ENCODE results near the gene PDE9A. TPM values are rescaled to one million over a fixed set of nuclear protein-coding genes. Genes with fewer than 3 reads are reported as not detected.

The PDE9A gene
- total RNA-seq, 2 donors from 2014 or later, result 45.9 to 62.4 TPM

- Mint-ChIP-seq H3K27ac (no peak overlapping the region), H3K4me3 (no peak overlapping the region), H3K9me3 (no peaks in the 10 kb centered on the region), H3K36me3 (ENCODE audit: low read depth) (no peaks in the 10 kb centered on the region), H3K27me3 (ENCODE audit: insufficient read depth) (peaks cover 35% of the 10 kb centered on the region), H3K4me1 (peaks cover 35% of the 10 kb centered on the region)
- no peaks in the 10 kb centered on the region for H3K36me3 ChIP-seq (ENCODE audit: control insufficient read depth, insufficient read depth, low read length)
- H3K9me3 ChIP-seq (ENCODE audit: control insufficient read depth, low read length), result no peaks in the 10 kb centered on the region
- peaks cover 6% of the 10 kb centered on the region for H3K27me3 ChIP-seq (ENCODE audit: control insufficient read depth, insufficient read depth, low read length, poor library complexity, severe bottlenecking)
- 69 to 83% methylated on average over 8 to 9 of the region's 9 CpGs for WGBS, 2 experiments (ENCODE audit: insufficient coverage in 1 of 2, insufficient read length in 1 of 2)
- H3K4me3 ChIP-seq (ENCODE audit: low read length), result no peak overlapping the region
- peak overlapping the region; percentile 64 for H3K27ac ChIP-seq (ENCODE audit: low read depth, low read length)
- DNase-seq, result no peak
- no peak for TF ChIP-seq CTCF (conservative IDR thresholded peaks at IDR 0.05)
- H3K4me1 ChIP-seq (ENCODE audit: control insufficient read depth, insufficient read depth, low read length), result peaks cover 4% of the 10 kb centered on the region
- H3K9ac ChIP-seq (ENCODE audit: extremely low read depth, low read length, poor library complexity, severe bottlenecking), result no peak overlapping the region
These were observed 31.6 kb upstream of the PDE9A start for GRCh38 chr21:42621819-42622177.

- peak overlapping the region; percentile 64 for H3K27ac ChIP-seq (ENCODE audit: low read depth, low read length)
- peaks cover 4% of the 10 kb centered on the region for H3K4me1 ChIP-seq (ENCODE audit: control insufficient read depth, insufficient read depth, low read length)
- H3K27me3 ChIP-seq (ENCODE audit: control insufficient read depth, insufficient read depth, low read length, poor library complexity, severe bottlenecking), result peaks cover 9% of the 10 kb centered on the region
- no peak for TF ChIP-seq CTCF (conservative IDR thresholded peaks at IDR 0.05)
- peaks cover 35% of the 10 kb centered on the region for H3K4me1 Mint-ChIP-seq
- H3K36me3 Mint-ChIP-seq (ENCODE audit: low read depth), result no peaks in the 10 kb centered on the region
- no peak overlapping the region for H3K27ac Mint-ChIP-seq
- H3K27me3 Mint-ChIP-seq (ENCODE audit: insufficient read depth), result peaks cover 35% of the 10 kb centered on the region
- H3K9me3 Mint-ChIP-seq, result no peaks in the 10 kb centered on the region
- no peak for DNase-seq
- H3K36me3 ChIP-seq (ENCODE audit: control insufficient read depth, insufficient read depth, low read length), result no peaks in the 10 kb centered on the region
- WGBS, 2 experiments (ENCODE audit: insufficient coverage in 1 of 2, insufficient read length in 1 of 2), result 73 to 88% methylated on average over 5 to 7 of the region's 7 CpGs
- H3K9ac ChIP-seq (ENCODE audit: extremely low read depth, low read length, poor library complexity, severe bottlenecking), result no peak overlapping the region
- no peak overlapping the region for H3K4me3 ChIP-seq (ENCODE audit: low read length)
- no peaks in the 10 kb centered on the region for H3K9me3 ChIP-seq (ENCODE audit: control insufficient read depth, low read length)
- no peak overlapping the region for H3K4me3 Mint-ChIP-seq
These were observed 31.1 kb upstream of the PDE9A start for GRCh38 chr21:42622284-42622683.

GRCh38 chr21:42623694-42624093, 29.7 kb upstream of the PDE9A start:
- H3K27ac ChIP-seq (ENCODE audit: low read depth, low read length), result no peak overlapping the region
- H3K36me3 ChIP-seq (ENCODE audit: control insufficient read depth, insufficient read depth, low read length), result no peaks in the 10 kb centered on the region
- peaks cover 4% of the 10 kb centered on the region for H3K4me1 ChIP-seq (ENCODE audit: control insufficient read depth, insufficient read depth, low read length)
- Mint-ChIP-seq H3K27me3 (ENCODE audit: insufficient read depth) (peaks cover 27% of the 10 kb centered on the region), H3K4me1 (peaks cover 28% of the 10 kb centered on the region), H3K36me3 (ENCODE audit: low read depth) (no peaks in the 10 kb centered on the region), H3K27ac (no peak overlapping the region), H3K4me3 (peak overlapping the region; percentile 2), H3K9me3 (no peaks in the 10 kb centered on the region)
- peaks cover 20% of the 10 kb centered on the region for H3K27me3 ChIP-seq (ENCODE audit: control insufficient read depth, insufficient read depth, low read length, poor library complexity, severe bottlenecking)
- no peak for DNase-seq
- WGBS, 2 experiments (ENCODE audit: insufficient coverage in 1 of 2, insufficient read length in 1 of 2), result 86 to 88% methylated on average over 7 of the region's 7 CpGs
- no peak overlapping the region for H3K4me3 ChIP-seq (ENCODE audit: low read length)
- H3K9me3 ChIP-seq (ENCODE audit: control insufficient read depth, low read length), result no peaks in the 10 kb centered on the region
- no peak overlapping the region for H3K9ac ChIP-seq (ENCODE audit: extremely low read depth, low read length, poor library complexity, severe bottlenecking)
- no peak for TF ChIP-seq CTCF (conservative IDR thresholded peaks at IDR 0.05)
